ENCODE data around the gene SYNDIG1.
"Not testable (repeated sequence)": the region's sequence is repeated elsewhere in the genome, so short reads cannot be mapped to it uniquely, and the experiment has no call there.

SYNDIG1 gene

DNA sequence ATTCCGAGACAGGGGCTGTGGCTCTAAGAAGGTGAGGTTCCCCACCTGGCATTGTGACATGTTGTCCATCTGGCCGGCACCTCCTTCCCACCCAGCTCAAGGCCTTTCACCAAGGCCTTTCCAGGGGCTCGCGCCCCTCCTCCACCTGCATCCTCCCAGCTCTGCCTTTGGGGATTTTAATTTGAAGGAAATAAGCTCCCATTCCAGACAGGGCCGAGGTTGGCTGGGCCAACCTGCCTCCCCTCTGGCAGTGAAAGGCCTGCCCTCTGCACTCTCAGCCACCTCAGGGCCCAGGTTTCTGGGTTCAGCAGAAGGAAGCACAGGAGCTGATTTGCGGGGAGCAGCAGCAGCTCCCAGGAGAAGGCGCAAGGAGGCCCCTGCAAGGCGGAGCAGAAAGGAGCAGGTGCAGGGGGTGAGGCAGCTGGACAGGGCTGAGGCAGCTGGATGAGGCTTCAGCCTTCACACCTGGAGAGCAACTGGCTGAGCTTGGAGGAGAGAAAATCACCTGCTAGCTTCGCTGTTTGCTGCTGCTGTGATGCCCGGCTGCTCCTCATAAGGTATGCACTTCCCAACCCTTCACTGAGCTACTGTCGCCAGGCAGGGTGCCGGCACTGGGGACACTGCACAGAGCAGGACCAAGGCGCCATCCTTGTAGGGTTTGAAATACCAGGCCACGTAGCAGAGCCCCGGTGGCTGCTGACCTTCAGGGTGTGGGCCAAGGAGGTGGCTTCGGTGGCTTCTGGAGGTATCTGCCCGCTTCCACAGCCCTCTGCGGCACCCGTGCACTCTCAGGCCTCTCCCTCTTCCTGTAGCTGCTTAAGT, 147.0 kb downstream of the SYNDIG1 start:
- DNase-seq, result no peak

DNA sequence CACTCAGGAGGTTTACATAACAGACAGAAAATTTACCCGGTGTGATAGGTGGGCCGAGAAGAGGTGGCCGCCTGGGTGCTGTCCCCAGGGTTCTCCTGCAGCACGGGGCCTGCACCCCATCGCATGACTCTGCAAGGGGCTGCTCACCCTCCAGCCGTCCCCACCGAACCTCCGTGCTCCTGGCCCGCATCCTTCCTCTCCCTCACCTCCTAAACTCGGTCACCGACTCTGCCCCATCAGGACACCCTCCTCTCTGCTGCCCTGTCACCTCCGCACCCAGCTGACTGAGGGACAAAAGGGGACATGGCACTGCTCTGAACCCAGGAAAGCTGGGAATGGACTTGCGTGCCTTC, 147.6 kb downstream of the SYNDIG1 start:
- no peak for DNase-seq

DNA sequence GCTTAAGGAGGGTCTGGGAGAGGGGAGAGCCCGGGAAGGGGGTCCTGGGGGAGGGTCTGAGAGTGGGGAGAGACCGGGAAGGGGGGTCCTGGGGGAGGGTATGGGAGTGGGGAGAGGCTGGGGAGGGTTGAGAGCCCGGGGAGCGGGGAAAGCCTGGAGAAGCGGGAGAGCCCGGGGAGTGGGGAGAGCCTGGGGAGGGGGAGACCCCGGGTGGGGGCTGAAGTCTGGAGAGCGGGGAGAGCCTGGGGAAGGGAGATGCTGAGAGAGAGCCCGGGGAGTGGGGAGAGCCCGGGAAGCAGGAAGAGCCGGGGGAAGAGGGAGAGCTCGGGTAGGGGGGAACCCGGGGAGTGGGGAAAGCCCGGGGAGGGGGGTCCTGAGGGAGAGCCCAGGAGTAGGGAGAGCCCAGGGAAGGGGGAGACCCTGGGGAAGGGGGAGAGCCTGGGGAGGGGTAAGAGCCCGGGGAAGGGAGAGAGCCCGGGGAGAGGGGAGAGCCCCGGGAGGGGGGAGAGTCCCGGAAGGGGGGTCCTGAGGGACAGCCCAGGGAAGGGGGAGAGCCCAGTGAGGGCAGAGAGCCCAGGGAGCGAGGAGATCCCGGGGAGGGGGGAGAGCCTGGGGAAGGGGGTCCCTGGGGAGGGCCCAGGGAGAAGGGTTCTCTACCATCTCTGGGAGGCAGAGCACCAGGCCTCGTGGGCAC, 148.5 kb downstream of the SYNDIG1 start:
- DNase-seq, result no peak

DNA sequence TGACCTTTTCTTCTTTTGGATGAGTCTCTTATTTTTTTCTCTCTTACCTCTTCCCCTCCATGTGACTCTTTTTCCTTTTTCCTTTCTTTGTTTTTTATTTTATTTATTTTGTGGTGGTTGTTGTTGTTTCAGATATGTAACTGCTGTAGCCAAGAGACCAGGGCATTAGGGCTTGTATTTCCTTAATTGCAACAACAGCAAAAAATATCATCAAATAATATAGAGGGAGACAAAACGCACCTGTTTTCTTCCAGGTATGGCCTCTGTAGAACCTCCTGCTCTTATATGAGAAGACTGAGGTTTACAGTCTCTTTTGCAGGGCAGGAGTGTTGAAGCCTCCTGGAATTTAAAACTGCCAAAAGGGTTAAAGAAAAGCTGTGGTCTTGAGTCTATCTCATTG, 149.3 kb downstream of the SYNDIG1 start:
- DNase-seq, result no peak

DNA sequence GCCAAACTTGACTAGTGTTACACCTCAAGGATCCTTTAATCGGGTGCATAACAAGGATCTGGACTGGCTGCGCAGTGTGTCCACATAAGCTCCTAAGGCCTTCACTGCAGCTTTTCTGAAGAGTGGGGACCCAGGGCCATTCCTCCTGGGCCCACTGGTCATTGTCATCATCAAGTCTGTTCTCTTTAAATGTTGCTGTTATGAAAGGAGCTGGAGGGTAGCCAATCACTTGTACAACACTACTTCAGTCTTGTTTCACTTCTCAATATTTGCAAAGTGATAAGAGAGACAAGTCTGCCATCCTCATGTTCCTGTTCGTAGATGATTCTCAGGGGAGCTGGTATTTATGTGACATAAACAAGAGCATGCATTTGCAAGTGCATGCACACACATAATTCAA, 149.8 kb downstream of the SYNDIG1 start:
- no peak for DNase-seq

DNA sequence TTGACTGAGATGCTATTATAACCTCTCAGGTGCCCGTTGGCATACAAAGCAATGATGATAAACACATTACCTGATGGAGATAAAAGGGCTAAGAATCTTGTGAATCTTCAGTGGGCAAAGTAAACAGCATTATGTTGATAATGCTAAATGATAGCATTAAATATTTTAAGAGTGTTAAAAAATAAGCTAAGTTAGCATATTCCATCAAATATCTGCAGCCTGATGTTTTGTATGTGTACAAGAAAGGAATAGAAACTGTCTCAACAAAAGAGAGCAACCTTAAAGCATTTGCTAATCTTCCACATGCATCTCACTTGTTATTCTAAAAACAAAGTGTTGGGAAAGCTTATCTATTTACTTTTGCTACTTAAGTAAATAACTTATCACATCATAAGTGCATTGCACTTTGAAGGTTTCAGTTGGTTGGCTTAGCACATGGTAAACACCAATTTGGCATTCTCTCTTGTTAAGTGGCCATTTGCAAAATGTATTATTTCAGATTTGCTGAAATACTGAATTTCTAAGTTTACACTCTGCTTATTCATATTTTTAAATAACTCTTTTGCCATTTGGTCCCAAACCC, 151.6 kb downstream of the SYNDIG1 start:
- DNase-seq, result no peak

DNA sequence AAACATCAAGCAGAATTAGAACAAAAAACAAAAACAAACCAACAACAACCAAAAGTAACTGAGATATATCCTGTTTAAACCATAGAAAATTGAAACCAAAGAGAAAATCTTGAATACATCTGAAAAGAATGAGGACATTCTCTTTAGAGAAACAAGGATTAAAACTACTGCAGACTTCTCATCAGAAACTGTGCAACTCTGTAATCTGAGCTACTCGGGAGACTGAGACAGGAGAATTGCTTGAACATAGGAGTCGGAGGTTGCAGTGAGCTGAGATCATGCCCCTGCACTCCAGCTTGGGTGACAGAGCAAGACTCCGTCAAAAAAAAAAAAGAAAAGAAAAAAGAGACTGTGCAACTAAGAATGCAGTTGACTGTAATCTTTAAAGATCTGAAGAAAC, 153.4 kb downstream of the SYNDIG1 start:
- no peak for DNase-seq

DNA sequence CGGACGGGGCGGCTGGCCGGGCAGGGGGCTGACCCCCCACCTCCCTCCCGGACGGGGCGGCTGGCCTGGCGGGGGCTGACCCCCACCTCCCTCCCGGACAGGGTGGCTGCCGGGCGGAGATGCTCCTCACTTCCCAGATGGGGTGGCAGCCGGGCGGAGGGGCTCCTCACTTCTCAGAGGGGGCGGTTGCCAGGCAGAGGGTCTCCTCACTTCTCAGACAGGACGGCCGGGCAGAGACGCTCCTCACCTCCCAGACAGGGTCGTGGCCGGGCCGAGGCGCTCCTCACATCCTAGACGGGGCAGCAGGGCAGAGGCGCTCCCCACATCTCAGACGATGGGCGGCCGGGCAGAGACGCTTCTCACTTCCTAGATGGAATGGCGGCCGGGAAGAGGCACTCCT, 156.7 kb downstream of the SYNDIG1 start:
- not testable (repeated sequence) for DNase-seq

DNA sequence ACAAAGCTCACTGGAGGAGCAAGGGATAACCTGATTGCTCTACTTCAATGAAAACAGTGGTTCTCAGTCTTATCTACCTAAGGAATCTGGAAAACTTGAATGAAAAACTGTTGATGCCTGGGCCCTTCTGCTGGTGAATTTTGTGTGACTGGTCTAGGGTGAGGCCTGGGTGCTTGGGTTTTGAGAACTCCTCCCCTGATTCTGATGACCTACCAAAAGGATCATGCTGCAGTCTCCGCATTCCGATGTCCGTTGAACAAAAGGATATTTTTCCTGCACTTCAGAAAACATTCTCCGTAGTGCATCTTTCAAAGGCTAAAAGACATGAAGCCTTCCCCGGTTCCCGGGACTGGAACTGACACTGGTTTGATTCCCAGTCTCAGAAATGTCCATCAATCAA, 157.9 kb downstream of the SYNDIG1 start:
- DNase-seq, result no peak

DNA sequence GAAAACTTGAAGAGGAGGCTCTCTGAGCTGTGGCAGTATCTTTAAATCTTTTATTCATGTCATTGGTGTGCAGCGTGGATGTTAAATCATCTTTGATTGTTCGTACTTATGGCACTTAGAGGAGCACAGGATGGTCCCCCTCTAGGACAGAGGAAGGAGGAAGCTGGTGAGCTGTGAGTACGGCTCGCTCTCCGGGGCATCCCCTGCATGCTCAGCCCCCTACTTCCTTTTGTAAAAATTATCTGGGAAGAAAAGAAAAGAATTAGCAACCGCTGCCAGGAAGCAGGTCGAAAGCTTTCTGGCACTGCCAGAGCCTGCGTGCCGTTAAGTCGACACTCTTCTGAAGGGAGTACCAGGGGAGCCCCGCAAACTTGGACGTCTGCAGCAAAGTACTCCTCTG, 158.5 kb downstream of the SYNDIG1 start:
- no peak for DNase-seq

DNA sequence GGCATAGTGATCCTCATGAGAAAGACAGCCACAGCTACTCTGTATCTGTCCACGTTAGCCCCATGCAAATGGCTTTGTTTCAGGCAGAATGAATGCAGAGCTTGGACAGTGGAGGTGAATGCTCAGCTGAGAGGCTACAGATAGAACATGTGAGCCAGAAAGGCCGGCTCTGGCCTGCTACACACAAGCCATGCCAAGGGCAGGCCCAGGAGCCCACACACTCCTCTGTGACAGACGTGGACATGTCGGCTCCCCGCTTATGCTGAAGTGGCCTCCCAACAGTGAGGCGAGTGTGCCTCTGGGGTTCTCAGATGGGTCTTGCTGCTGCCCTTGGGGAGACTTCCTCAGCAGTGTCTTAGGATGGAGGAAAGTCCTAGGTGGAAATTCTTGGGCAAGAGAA, 159.6 kb downstream of the SYNDIG1 start:
- no peak for DNase-seq

DNA sequence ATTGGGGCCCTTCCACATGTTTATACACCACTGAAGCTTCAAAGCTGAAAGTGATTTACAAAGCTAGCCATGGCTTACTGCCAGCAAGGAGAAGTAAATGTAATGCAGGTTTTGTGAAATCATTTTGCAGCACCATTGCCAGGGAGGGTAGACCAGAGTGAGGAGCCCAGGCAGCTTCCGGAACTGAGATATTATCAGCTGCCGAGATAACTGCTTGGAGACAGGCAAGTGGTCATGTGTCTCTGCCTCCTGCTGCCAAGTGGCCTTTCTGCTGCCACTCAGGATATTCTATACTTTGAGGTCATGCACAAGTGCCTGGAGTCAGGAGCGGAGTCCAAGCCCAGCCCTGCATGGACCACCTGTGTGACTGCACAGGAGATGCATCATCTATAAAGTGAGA, 160.2 kb downstream of the SYNDIG1 start:
- DNase-seq, result no peak

DNA sequence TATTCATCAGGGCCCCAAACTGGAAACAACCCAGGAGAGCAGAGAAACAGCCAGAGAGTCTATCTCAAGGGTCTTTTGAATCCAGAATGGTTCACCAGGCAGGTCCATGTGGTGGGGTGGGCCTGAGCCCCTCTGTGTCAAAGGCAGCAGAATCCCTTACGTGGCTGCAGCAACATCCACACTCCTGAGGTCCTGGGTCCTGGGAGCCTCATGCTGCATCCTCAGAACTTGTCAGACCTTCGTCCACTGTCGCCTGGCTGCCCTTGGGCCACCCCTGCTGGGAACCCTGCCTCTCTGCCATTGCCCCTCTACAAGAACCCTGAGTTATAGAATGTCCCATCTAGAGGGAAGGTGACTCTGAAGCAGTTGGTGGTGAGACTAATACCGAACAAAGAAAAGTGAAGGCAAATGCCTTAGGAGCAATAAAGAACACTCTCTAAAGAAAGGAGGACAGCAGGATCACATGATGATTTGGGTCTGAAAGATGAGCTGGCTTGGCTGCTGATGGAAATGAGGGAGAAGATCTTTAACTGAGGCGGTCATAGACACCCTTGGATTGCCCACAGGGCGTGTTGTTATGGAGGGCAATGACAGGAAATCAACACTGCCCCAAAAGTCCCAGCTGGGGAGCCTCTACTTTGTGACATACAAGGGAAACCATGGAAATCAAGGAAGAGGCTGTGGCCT, 161.2 kb downstream of the SYNDIG1 start:
- no peak for DNase-seq

DNA sequence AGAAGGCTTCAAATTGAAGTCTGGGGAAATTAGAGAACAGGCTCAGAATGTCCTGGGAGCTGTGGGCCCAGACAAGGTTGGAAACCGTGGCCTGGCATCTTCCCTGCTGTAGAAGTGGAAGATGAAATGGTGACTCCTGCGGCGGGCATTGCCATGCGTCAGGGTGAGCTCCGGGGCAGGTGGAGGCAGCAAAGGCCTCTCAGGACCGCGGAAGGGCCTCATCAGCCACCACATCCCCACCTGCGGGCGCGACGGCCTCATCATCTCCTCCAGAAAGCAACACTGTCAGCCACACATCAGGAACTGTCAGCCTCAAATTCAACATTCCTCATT, 161.7 kb downstream of the SYNDIG1 start:
- no peak for DNase-seq

DNA sequence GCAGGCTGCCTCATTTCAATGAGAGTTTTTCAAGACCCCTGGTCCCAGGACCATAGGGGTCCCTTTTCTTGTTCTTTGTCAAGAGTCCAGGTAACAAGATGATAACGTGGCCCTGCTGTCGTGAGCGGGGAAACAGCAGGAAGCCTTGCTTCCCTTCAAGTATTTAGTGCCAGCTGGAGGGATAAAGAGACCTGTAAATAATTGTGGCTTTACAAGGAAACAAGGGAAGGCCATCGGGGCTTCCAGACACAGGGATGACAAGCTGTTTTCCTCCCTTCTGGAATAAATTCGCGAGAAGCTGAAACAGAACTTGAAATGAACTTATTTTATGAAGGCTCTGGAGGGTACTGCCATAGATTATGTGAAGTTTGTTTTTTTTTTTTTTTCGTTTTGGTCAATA, 163.2 kb downstream of the SYNDIG1 start:
- DNase-seq, result no peak

DNA sequence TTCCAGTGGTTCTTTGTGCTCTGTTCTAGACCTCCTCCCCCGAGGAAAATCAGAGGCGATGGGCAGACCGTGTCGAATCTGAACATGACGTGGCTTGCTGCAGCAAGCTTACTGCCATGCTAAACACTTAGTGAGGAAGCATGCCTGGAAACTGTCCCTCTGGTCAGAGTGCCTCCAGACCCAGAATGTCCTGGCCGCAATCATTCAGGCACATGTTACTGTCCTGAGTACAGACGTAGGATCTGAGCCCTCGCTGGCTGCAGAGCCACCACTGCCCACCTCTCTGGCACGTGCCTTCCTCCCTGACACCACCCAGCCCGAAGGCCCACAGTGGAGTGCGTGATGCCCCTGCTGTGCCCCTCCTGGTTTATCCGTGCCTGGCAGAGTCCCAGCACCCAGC, 163.6 kb downstream of the SYNDIG1 start:
- DNase-seq, result no peak

DNA sequence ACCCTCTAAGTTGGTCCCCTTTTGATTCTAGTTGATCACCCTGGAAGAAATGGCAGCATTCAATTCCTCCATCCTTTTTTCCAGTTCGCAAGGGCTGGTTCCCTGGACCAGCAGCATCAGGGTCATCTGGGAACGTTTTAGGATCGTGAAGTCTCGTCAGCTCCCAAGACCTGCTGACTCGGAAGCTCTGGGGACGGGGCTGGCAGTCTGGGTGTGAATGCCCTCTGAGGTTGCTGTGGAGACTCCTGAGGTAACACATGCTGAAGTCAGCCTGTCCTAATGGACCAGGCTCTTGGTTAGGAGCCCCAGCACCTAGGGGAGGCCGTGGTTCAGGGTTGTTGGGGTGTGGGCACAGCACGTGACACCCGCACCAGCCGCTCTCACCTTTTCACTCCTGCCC, 164.1 kb downstream of the SYNDIG1 start:
- DNase-seq, result no peak

DNA sequence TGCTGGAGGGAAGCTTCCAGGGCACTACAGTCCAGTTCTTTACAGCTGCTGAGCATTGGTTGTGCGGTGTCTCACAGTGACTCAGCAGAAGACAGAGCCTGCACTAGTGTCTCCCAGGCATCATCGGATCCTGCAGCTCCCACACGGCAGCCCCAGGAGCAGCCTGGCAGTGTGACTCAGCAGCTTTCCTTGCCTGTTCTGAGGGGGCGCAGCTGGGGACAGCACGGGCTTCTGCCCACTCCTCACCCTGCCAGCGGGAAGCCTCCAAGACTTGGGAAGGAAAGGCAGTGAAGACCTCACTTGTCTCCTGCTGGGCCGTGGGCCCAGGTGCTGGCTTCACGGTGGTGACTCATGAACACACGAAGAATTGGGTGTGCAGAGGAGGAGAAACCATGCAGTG, 165.4 kb downstream of the SYNDIG1 start:
- DNase-seq, result no peak

DNA sequence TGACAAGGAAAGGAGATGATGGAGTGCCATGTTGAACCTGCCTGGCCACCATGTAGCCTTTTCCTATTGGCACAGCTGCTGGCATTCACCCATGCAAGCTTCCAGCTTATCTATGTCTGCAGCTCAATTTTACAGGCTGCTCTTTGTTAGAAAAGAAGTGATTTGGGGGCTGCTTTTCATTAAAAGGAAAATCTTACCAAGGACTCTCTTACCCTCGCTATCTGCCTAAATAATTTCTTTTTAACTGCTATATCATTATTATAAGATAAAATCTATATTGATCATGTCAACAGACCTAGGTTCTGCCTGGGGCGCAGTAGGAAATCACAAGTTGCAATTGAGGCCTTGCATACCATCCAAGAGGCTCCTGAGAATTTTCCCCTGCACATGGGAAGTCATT, 167.2 kb downstream of the SYNDIG1 start:
- no peak for DNase-seq

DNA sequence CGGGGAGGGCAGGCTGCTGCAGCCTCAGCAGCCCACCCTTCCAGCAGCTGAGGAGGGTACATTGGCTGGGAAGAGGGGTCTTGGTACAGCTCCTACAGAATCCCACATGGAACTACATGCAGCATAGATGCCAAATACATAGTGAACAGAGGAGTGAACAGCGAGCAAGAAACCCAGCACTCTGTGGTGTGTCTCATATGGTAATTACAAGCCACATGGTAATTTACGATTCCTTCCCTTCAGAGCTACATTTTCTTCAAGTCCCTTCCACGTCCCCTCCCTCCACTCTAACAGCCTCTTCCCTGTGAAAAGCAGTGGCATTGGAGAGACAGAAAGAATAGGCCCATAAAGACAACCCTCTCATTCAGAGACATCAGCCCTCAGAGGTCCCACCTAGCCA, 167.7 kb downstream of the SYNDIG1 start:
- DNase-seq, result no peak

DNA sequence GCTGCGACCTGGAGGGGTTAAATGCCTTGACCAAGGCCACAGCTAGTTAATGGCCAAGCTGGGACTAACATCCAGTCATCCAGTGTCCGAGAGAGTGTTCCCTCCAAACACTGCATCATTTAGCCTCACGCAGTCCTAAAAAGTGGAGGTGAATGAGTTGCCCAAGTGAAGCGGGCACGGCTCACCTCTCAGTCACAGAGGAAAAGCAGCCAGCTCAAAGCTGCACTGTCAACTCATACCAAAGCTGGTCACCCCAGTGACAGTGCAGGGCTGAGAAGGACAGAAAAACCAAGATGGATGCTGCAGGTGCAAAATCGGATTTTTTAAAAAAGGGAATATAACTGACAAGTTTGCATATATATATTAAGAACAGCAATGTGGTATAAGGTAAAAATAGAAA, 168.5 kb downstream of the SYNDIG1 start:
- DNase-seq, result no peak

DNA sequence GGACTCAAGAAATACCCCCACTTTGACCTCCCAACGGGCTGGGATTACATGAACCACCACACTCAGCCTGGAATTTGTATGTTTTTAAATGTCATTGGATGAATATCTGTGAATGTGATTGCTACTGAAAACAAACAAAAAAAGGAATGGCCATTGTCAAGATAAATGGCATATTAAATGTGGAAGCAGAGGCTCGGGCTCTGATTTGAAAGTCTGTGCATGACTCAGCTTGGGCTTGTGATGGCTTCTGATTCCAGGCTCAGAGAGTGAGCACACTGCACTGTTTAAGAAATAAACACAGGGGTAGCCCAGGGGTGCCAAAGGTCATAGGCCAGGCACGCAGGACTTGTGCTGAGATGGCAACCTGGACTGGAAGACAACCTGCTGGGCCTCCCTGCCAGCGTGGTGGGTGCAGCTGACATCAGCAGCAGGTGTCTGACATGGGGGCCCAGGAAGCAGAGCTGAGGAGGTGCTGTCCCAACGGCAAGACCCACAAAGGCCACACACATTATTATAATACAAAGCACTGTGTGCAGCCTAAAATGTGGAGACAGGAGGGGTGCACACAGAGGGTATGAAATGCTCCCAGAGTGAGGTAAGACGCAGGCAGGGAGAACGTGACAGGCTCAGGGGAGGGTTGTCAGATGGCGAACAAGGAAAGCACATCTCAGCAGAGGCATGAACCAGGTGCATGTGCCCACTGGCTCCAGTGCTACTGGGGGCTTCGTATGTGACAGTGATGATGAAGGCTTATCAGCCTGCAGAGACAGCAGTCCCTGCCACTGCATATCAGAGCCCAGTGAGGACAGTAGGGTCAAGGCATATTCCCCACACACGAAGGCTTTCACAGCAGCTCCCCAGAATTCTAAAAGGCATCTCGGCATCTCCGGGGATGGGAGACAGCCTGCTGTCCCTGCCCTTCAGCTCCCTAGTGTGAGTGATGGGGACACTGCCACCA, 169.4 kb downstream of the SYNDIG1 start:
- DNase-seq, result no peak

DNA sequence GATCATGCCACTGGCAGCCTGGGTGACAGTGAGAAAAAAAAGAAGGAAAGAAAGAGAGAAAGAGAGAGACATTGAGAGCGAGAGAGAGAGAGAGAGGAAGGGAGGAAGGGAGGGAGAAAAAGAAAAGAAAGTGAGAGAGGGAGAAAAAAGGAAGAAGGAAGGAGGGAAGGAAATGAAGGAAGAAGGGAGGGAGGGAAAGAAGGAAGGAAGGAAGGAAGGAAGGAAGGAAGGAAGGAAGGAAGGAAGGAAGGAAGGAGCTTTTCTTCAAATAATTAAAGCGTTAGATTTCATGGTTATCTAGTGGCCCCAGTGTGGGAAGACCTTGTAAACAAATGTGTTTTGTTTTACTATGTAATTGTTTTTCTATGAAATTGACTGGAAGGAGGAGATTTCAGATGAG, 170.8 kb downstream of the SYNDIG1 start:
- DNase-seq, result no peak
